ENCODE results near the gene METRNL. TPM values are rescaled to one million over a fixed set of nuclear protein-coding genes. Genes with fewer than 3 reads are reported as not detected.

The METRNL gene
- total RNA-seq, 1 experiment from 2014 or later = 58.7 TPM

- no peak for TF ChIP-seq YY1 (IDR thresholded peaks at IDR 0.05; ENCODE audit: extremely low read depth, insufficient replicate concordance, low read depth, low read length)
- no peak for TF ChIP-seq ZBTB33 (IDR thresholded peaks at IDR 0.05; ENCODE audit: extremely low read depth, insufficient replicate concordance, low read length)
- TF ChIP-seq EZH2phosphoT487 (IDR thresholded peaks at IDR 0.05; ENCODE audit: borderline replicate concordance) = no peak
- TF ChIP-seq FOSL1 (IDR thresholded peaks at IDR 0.05; ENCODE audit: low read depth) = no peak
- TF ChIP-seq EGR1 (IDR thresholded peaks at IDR 0.05; ENCODE audit: low read depth) = no peak
- TF ChIP-seq EZH2 (IDR thresholded peaks at IDR 0.05) = no peak
Observed at GRCh38 chr17:83123896-83124801, 44.7 kb downstream of the METRNL start (continued).

- no peaks in the 10 kb centered on the region for H3K4me1 ChIP-seq (ENCODE audit: control insufficient read depth in 1 of 2, insufficient read depth in 2 of 2, low read length in 2 of 2)
- H4K20me1 ChIP-seq (ENCODE audit: insufficient read depth) = no peaks in the 10 kb centered on the region
- ChIA-PET POLR2A (no interaction called here), CTCF (no interaction called here), RAD21 (ENCODE audit: low non-redundant PET in 1 of 2, low total read pairs in 2 of 2, uncharacterized antibody in 2 of 2, unreplicated experiment in 2 of 2) (no interaction called here)
- peaks cover 16% of the 10 kb centered on the region for H3K27me3 ChIP-seq (ENCODE audit: insufficient read depth, low read length)
- H3K27ac ChIP-seq (ENCODE audit: low read depth, low read length) = no peak overlapping the region
- H3K9ac ChIP-seq (ENCODE audit: low read length) = no peak overlapping the region
- no peak overlapping the region for H2AFZ ChIP-seq (ENCODE audit: low read depth, low read length, poor library complexity, severe bottlenecking)
- no peaks in the 10 kb centered on the region for H3K79me2 ChIP-seq (ENCODE audit: insufficient read depth, low read length)
- no peak overlapping the region for H3K4me2 ChIP-seq (ENCODE audit: low read length)
- DNase-seq (ENCODE audit: low read depth, low spot score) (no peak), ATAC-seq (no peak)
- TF ChIP-seq ELF1 (IDR thresholded peaks at IDR 0.05; ENCODE audit: borderline replicate concordance, low read depth) (no peak), RAD21 (IDR thresholded peaks at IDR 0.05; ENCODE audit: low read depth) (no peak), CBX3 (IDR thresholded peaks at IDR 0.05; ENCODE audit: low read depth) (no peak), SIN3A (IDR thresholded peaks at IDR 0.05; ENCODE audit: low read depth) (no peak), ATF3 (IDR thresholded peaks at IDR 0.05) (no peak)
- no peaks in the 10 kb centered on the region for H3K36me3 ChIP-seq (ENCODE audit: control insufficient read depth in 1 of 2, insufficient read depth in 2 of 2, low read length in 2 of 2)
- no peak overlapping the region for H3K4me3 ChIP-seq (replicated peaks in 1 of 2; ENCODE audit: low read depth in 1 of 2, low read length in 2 of 2)
- H3K9me2 ChIP-seq (ENCODE audit: insufficient read depth) = no peaks in the 10 kb centered on the region
- no peaks in the 10 kb centered on the region; a peak in 1 of 4 replicates for H3K9me3 ChIP-seq (ENCODE audit: control insufficient read depth in 1 of 2, insufficient read depth in 1 of 2, low read depth in 1 of 2, low read length in 2 of 2)
- no TSS peak for BruUV-seq (replicated peaks)
- intact Hi-C loops (cut with micrococcal nuclease) = no loop called here
Observed at GRCh38 chr17:83124871-83125514, 45.6 kb downstream of the METRNL start.
